IPS-18a (cell line): Measurements from ENCODE around the gene GTF2IRD1.

Source experiments
- H3K27ac ChIP-seq: one replicate; pipeline ENCODE4 v1.5.1; 2013; ENCODE audit warnings: low read length
- H3K27me3 ChIP-seq: one replicate; pipeline ENCODE4 v1.6.1; 2013; ENCODE audit warnings: mild to moderate bottlenecking, low read length; ENCODE audit not compliant: control insufficient read depth, insufficient read depth
- H3K36me3 ChIP-seq: one replicate; pipeline ENCODE4 v1.6.1; 2013; ENCODE audit warnings: low read depth, low read length; ENCODE audit not compliant: control insufficient read depth
- H3K4me1 ChIP-seq: one replicate; pipeline ENCODE4 v1.6.1; 2013; ENCODE audit warnings: low read depth, low read length; ENCODE audit not compliant: control insufficient read depth
- H3K4me3 ChIP-seq: one replicate; pipeline ENCODE4 v1.5.1; 2013; ENCODE audit warnings: low read length
- H3K9ac ChIP-seq: one replicate; pipeline ENCODE4 v1.6.1; 2013; ENCODE audit warnings: mild to moderate bottlenecking, low read length, moderate library complexity
- H3K9me3 ChIP-seq: one replicate; pipeline ENCODE4 v1.6.1; 2013; ENCODE audit warnings: low read depth, low read length; ENCODE audit not compliant: control insufficient read depth

GTF2IRD1 gene

DNA sequence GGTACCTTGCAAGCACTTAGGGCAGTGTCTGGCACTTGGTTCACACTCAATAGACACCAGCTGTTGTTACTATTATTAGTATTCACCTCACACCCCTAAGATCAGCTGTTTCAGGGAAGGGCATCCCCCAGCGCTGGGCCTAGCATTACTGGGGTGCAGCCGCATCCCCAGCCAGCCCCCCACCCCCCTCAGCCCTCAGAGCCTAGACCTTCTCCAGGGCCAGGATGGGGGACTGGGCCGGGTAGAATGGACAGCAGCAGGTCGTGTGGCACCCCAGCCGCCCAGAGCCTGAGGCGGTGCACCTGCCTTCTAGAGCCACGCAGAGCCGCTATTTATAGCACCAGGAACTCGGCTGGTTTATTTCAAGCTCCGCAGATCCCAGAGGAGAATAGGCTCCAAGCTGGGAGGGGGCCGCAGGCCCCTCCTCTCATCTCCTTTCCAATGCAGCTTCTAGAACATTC lies 60.5 kb downstream of the GTF2IRD1 start:
- Histone ChIP-seq H3K27me3 (no peaks in the 10 kb centered on the region), H3K4me3 (no peak overlapping the region), H3K4me1 (no peaks in the 10 kb centered on the region), H3K27ac (no peak overlapping the region), H3K9me3 (no peaks in the 10 kb centered on the region), H3K36me3 (peaks cover 22% of the 10 kb centered on the region), H3K9ac (no peak overlapping the region)

DNA sequence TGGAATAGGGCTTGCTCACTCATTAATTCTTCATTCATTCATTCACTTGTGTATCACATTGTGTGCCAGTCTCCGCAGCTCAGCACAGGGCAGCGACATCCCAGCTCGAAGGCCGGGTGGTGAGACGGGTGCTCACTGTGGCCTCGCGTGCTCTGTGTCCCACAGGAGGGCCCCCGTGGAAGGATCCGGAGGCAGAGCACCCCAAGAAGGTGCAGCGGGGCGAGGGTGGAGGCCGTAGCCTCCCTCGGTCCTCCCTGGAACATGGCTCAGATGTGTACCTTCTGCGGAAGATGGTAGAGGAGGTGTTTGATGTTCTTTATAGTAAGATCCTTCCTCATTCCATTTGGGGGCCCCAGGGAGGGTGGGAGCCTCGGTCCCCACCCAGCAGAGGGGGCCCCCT lies 61.6 kb downstream of the GTF2IRD1 start:
- H3K9ac ChIP-seq, result no peak overlapping the region
- H3K27me3 ChIP-seq, result no peaks in the 10 kb centered on the region
- peaks cover 25% of the 10 kb centered on the region for H3K36me3 ChIP-seq
- H3K4me1 ChIP-seq, result no peaks in the 10 kb centered on the region
- H3K27ac ChIP-seq, result no peak overlapping the region
- no peaks in the 10 kb centered on the region for H3K9me3 ChIP-seq
- no peak overlapping the region for H3K4me3 ChIP-seq

DNA sequence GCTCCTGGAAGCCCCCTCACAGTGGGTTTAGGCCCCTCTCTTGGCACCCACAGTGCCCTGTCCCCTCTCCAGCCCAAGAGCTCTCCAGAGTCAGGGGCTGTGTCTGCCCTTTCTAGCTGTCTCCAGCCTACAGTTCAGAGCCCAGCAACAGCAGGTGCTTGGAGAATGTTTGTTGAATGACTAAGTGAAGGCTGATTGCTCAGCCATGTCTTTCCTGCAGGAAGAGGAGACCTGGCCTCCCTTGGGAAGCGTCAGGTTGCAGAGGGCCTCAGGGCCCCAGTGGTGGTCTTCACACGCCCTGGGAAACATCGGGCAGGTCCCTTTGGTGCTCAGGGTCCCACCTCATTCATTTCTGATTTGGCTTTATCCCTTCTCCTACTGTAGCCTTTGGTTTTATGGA lies 62.5 kb downstream of the GTF2IRD1 start:
- Histone ChIP-seq H3K27ac (no peak overlapping the region), H3K9me3 (no peaks in the 10 kb centered on the region), H3K4me1 (no peaks in the 10 kb centered on the region), H3K9ac (no peak overlapping the region), H3K4me3 (no peak overlapping the region), H3K27me3 (no peaks in the 10 kb centered on the region), H3K36me3 (peaks cover 31% of the 10 kb centered on the region)

- Histone ChIP-seq H3K27me3 (no peaks in the 10 kb centered on the region), H3K4me1 (no peaks in the 10 kb centered on the region), H3K27ac (no peak overlapping the region), H3K9me3 (no peaks in the 10 kb centered on the region), H3K9ac (no peak overlapping the region), H3K4me3 (no peak overlapping the region), H3K36me3 (peaks cover 21% of the 10 kb centered on the region)
Measured at GRCh38 chr7:74518041-74518440, 64.3 kb downstream of the GTF2IRD1 start.

DNA sequence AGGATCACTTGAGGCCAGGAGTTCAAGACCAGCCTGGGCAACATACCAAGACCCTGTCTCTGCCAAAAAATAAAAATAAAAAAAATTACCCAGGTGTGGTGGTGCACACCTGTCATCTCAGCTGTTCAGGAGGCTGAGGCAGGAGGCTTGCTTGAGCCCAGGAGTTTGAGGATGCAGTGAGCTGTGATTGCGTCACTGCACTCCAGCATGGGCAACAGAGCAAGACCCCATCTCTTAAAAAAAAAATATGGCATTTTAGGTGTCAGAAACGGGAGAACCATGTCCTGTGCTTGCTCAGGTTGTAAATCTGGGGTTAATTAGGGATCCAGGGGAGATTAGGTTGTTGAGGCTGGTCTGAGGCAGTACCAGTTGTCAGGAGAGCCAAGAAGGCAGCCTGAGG lies 64.9 kb downstream of the GTF2IRD1 start:
- Histone ChIP-seq H3K4me1 (no peaks in the 10 kb centered on the region), H3K27ac (no peak overlapping the region), H3K9me3 (no peaks in the 10 kb centered on the region), H3K27me3 (no peaks in the 10 kb centered on the region), H3K36me3 (peaks cover 18% of the 10 kb centered on the region), H3K4me3 (no peak overlapping the region), H3K9ac (no peak overlapping the region)

DNA sequence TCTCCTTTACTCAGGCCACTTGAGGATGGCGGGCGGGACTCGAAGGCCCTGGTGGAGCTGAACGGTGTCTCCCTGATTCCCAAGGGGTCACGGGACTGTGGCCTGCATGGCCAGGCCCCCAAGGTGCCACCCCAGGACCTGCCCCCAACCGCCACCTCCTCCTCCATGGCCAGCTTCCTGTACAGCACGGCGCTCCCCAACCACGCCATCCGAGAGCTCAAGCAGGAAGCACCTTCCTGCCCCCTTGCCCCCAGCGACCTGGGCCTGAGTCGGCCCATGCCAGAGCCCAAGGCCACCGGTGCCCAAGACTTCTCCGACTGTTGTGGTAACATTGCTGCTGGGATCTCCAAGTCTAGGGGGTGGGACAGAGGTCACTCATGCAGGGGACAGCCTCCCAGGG lies 65.7 kb downstream of the GTF2IRD1 start:
- no peak overlapping the region for H3K27ac ChIP-seq

GRCh38 chr7:74521855-74522254 lies 68.1 kb downstream of the GTF2IRD1 start:
- Histone ChIP-seq H3K9ac (no peak overlapping the region), H3K4me1 (peaks cover 3% of the 10 kb centered on the region), H3K9me3 (no peaks in the 10 kb centered on the region), H3K4me3 (no peak overlapping the region), H3K27me3 (no peaks in the 10 kb centered on the region), H3K27ac (no peak overlapping the region), H3K36me3 (peaks cover 14% of the 10 kb centered on the region)

More for the DNA sequence above, 65.7 kb downstream of the GTF2IRD1 start:
- Histone ChIP-seq H3K36me3 (peaks cover 18% of the 10 kb centered on the region), H3K9me3 (no peaks in the 10 kb centered on the region), H3K9ac (no peak overlapping the region), H3K4me3 (no peak overlapping the region), H3K4me1 (no peaks in the 10 kb centered on the region), H3K27me3 (no peaks in the 10 kb centered on the region)

DNA sequence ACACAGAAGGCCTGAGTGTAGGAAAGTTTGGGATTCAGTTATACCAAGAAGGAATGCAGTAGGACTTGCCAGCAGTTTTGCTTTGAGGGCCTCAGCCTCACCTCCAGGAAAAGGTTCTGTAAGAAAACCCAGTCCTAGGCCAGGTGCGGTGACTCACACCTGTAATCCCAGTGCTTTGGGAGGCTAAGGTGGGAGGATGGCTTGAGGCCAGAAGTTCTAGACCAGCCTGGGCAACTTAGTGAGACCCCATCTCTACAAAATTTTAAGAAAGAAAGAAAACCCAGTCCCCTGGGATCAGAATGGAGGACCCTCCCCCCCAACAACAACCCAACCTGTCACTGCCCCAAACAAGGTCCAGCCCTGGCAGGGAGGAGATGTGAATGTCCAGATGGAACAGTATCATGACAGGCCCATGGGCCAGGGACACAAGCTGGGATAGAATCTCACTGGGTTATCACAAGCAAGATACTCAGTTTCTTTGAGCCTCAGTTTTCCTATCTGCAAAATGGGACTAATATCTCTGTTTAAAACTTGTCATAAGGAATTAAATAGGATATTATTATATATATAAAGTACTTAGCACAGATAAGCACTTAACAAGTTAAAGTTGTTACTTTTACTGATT lies 68.7 kb downstream of the GTF2IRD1 start:
- Histone ChIP-seq H3K9ac (no peak overlapping the region), H3K27ac (no peak overlapping the region), H3K27me3 (no peaks in the 10 kb centered on the region), H3K4me3 (no peak overlapping the region), H3K36me3 (peaks cover 14% of the 10 kb centered on the region), H3K4me1 (peaks cover 3% of the 10 kb centered on the region), H3K9me3 (no peaks in the 10 kb centered on the region)

GRCh38 chr7:74523015-74523414 lies 69.3 kb downstream of the GTF2IRD1 start:
- no peak overlapping the region for H3K4me3 ChIP-seq
- H3K9ac ChIP-seq, result no peak overlapping the region
- H3K9me3 ChIP-seq, result no peaks in the 10 kb centered on the region
- peaks cover 14% of the 10 kb centered on the region for H3K36me3 ChIP-seq
- H3K27me3 ChIP-seq, result no peaks in the 10 kb centered on the region
- no peak overlapping the region for H3K27ac ChIP-seq
- peaks cover 3% of the 10 kb centered on the region for H3K4me1 ChIP-seq

GRCh38 chr7:74525140-74525539 lies 71.4 kb downstream of the GTF2IRD1 start:
- H3K9me3 ChIP-seq, result no peaks in the 10 kb centered on the region
- H3K9ac ChIP-seq, result no peak overlapping the region
- H3K27me3 ChIP-seq, result no peaks in the 10 kb centered on the region
- H3K4me3 ChIP-seq, result no peak overlapping the region
- peaks cover 12% of the 10 kb centered on the region for H3K36me3 ChIP-seq
- H3K27ac ChIP-seq, result no peak overlapping the region
- H3K4me1 ChIP-seq, result peaks cover 3% of the 10 kb centered on the region

DNA sequence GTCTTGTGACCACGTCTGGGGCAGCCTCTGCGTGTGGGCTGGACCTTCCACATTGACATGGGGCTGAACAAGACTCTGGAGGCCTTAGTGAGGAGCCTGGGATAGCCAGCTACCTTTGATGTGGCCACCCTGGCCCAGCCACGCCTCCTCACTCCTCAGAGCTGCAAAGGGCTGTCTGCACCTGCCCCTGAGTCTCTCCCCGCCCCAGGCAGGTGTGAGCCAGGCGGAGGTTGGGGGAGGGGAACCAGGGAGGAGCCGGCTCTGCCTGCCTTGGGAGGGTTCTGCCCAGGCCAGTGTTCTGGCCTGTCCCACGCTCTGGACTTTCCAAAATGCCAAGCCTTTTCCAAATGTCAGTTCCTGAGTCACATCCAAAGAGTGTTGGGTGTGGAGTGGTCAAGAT lies 72.2 kb downstream of the GTF2IRD1 start:
- Histone ChIP-seq H3K4me3 (no peak overlapping the region), H3K27ac (no peak overlapping the region), H3K9ac (no peak overlapping the region), H3K4me1 (peaks cover 3% of the 10 kb centered on the region), H3K9me3 (no peaks in the 10 kb centered on the region), H3K27me3 (no peaks in the 10 kb centered on the region), H3K36me3 (peaks cover 12% of the 10 kb centered on the region)

DNA sequence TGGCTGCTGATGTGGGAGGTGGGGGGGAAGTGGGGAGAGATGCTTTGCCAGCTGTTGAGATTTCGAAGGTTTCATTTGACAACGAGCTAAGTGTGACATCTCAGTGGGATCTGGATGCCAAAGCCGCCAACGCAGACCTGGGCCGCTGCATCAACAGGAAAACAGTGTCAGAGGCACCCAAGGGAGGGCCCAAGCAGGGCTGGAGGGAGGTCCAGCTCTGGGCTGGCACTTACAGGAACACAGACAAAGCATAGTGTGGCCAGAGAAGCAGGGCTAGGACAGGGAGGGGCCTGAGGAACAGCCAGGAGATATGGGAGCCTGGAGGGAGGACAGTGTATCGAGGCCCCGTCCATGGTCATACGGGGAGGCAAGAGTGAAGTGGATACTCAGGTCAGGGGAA lies 73.1 kb downstream of the GTF2IRD1 start:
- no peak overlapping the region for H3K4me3 ChIP-seq
- H3K9ac ChIP-seq, result no peak overlapping the region
- H3K4me1 ChIP-seq, result peaks cover 3% of the 10 kb centered on the region
- H3K9me3 ChIP-seq, result no peaks in the 10 kb centered on the region
- no peaks in the 10 kb centered on the region for H3K27me3 ChIP-seq
- no peak overlapping the region for H3K27ac ChIP-seq
- H3K36me3 ChIP-seq, result peaks cover 12% of the 10 kb centered on the region
